Loucy (cell line): ENCODE measurements around the gene SMYD4.

Experiments used
- EZH2phosphoT487 ChIP-seq: fragments of 200-600 bp; IDR thresholded peaks from 2 replicates; pipeline ENCODE4 v1.6.1; 2018; ENCODE audit warnings: antibody characterized with exemption, mild to moderate bottlenecking, moderate library complexity, borderline replicate concordance
- TF ChIP-seq, protein P1 (sequence below): fragments of 200-600 bp; sonication (generic); conservative IDR thresholded peaks from 2 replicates; pipeline ENCODE4 v1.5.1; 2014; ENCODE audit warnings: mild to moderate bottlenecking, antibody characterized with exemption, low read length

DNA sequence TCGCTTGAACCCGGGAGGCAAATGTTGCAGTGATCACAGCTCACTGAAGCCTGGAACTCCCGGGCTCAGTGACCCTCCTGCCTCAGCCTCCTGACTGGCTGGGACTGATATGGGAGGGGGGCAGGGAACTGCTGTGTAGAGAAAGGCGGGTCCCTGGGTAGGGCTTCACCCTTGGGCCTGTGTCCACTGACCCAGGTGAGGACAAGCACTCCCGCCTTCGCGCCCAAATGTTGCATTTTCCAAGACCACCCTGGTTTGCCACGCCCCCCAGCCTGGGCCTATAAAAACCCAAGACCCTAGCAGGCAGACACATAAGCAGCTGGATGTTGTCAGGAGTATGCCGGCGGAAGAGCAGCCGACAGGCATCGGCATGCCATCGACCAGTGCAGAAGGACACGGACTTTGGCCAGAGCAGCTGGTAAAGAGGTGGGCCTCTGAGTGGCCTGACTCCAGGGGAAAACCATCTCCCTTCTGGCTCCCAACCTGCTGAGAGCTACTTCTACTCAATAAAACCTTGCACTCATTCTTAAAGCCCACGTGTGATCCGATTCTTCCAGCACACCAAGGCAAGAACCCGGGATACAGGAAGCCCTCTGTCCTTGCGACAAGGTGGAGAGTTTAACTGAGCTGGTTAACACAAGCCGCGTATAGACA lies 19.1 kb downstream of the SMYD4 start:
- TF ChIP-seq, protein P1, sequence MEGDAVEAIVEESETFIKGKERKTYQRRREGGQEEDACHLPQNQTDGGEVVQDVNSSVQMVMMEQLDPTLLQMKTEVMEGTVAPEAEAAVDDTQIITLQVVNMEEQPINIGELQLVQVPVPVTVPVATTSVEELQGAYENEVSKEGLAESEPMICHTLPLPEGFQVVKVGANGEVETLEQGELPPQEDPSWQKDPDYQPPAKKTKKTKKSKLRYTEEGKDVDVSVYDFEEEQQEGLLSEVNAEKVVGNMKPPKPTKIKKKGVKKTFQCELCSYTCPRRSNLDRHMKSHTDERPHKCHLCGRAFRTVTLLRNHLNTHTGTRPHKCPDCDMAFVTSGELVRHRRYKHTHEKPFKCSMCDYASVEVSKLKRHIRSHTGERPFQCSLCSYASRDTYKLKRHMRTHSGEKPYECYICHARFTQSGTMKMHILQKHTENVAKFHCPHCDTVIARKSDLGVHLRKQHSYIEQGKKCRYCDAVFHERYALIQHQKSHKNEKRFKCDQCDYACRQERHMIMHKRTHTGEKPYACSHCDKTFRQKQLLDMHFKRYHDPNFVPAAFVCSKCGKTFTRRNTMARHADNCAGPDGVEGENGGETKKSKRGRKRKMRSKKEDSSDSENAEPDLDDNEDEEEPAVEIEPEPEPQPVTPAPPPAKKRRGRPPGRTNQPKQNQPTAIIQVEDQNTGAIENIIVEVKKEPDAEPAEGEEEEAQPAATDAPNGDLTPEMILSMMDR: no peak
- no peak for TF ChIP-seq EZH2phosphoT487
